ENCODE results near the gene SHROOM1. TPM values are rescaled to one million over a fixed set of nuclear protein-coding genes. Genes with fewer than 3 reads are reported as not detected.

The SHROOM1 gene
- total and polyA plus RNA-seq, 2 donors (not counting 3 experiments of a cell fraction or from before 2014, with no cell fraction given) = 12.8 to 20.9 TPM

DNA sequence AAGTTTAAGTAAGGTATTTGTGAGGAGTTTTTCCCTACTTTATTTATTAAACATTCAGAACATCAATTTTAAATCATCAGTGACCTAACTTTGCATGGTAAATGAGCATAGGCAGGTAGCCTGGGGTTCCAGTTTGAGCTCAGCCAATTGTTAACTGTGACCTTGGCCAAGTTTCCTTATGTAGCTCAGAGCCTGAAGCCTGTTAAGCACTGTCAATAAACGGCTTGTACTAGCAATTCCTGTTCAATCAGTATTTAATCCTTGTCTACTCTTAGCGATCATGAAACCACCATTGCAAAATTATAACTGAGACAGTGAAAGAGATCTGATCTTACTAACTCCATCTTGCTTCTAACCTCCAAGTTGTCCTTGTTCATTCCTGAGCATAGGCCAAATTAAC lies 22.0 kb downstream of the SHROOM1 start:
- Histone ChIP-seq H4K20me1 (replicated peaks; ENCODE audit: control insufficient read depth, extremely low read depth, insufficient read depth, low read length) (no peaks in the 10 kb centered on the region), H3K27me3 (ENCODE audit: control insufficient read depth in 2 of 2, insufficient read depth in 2 of 2, low read length in 2 of 2) (peaks cover 20 to 30% of the 10 kb centered on the region in 2 experiments), H3K9ac (replicated peaks; ENCODE audit: extremely low read depth, insufficient read depth, low read length) (no peak overlapping the region), H3K27ac (ENCODE audit: insufficient read depth, low read depth, low read length) (no peak overlapping the region), H3K9me1 (replicated peaks; ENCODE audit: control insufficient read depth, extremely low read depth, insufficient read depth, low read length) (no peaks in the 10 kb centered on the region), H3K9me3 (replicated peaks; ENCODE audit: control insufficient read depth, insufficient read depth, low read length) (no peaks in the 10 kb centered on the region), H2AFZ (ENCODE audit: low read depth, low read length) (no peak overlapping the region), H3K36me3 (ENCODE audit: control insufficient read depth in 2 of 2, extremely low read depth in 1 of 2, insufficient read depth in 2 of 2, low read length in 2 of 2) (no peaks in the 10 kb centered on the region), H3K4me2 (ENCODE audit: insufficient read depth, low read length) (no peak overlapping the region), H3K79me2 (ENCODE audit: control insufficient read depth, insufficient read depth, low read length) (no peaks in the 10 kb centered on the region), H3K4me3 (replicated peaks in 1 of 3; ENCODE audit: insufficient read depth in 1 of 3, low read depth in 1 of 3, low read length in 3 of 3) (no peak overlapping the region), H3K4me1 (ENCODE audit: control insufficient read depth, extremely low read depth, insufficient read depth, low read length) (no peaks in the 10 kb centered on the region)
- no peak for TF ChIP-seq JUN (IDR thresholded peaks at IDR 0.05; ENCODE audit: borderline replicate concordance, insufficient read depth, insufficient read length, low read depth)
- TF ChIP-seq MYC (IDR thresholded peaks at IDR 0.05; ENCODE audit: low read depth, low read length) = no peak
- TF ChIP-seq, protein P1, sequence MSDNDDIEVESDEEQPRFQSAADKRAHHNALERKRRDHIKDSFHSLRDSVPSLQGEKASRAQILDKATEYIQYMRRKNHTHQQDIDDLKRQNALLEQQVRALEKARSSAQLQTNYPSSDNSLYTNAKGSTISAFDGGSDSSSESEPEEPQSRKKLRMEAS (IDR thresholded peaks at IDR 0.05; ENCODE audit: insufficient read depth, insufficient read length) = no peak
- TF ChIP-seq POLR2A (IDR thresholded peaks at IDR 0.05; ENCODE audit: low read depth, low read length) = no peak
- TF ChIP-seq, protein P2, sequence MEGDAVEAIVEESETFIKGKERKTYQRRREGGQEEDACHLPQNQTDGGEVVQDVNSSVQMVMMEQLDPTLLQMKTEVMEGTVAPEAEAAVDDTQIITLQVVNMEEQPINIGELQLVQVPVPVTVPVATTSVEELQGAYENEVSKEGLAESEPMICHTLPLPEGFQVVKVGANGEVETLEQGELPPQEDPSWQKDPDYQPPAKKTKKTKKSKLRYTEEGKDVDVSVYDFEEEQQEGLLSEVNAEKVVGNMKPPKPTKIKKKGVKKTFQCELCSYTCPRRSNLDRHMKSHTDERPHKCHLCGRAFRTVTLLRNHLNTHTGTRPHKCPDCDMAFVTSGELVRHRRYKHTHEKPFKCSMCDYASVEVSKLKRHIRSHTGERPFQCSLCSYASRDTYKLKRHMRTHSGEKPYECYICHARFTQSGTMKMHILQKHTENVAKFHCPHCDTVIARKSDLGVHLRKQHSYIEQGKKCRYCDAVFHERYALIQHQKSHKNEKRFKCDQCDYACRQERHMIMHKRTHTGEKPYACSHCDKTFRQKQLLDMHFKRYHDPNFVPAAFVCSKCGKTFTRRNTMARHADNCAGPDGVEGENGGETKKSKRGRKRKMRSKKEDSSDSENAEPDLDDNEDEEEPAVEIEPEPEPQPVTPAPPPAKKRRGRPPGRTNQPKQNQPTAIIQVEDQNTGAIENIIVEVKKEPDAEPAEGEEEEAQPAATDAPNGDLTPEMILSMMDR (IDR thresholded peaks at IDR 0.05; ENCODE audit: extremely low read depth in 1 of 2, insufficient read depth in 1 of 2, low read depth in 1 of 2, low read length in 2 of 2) = no peak
- no peak for TF ChIP-seq GATA2 (IDR thresholded peaks at IDR 0.05; ENCODE audit: insufficient read depth, insufficient read length, low read depth, low read length)
- no peak for TF ChIP-seq EZH2 (IDR thresholded peaks at IDR 0.05; ENCODE audit: borderline replicate concordance, low read depth, low read length, severe bottlenecking)
- no peak for TF ChIP-seq FOS (IDR thresholded peaks at IDR 0.05; ENCODE audit: borderline replicate concordance, insufficient read depth, low read length)
- TF ChIP-seq POLR2AphosphoS5 (IDR thresholded peaks at IDR 0.05; ENCODE audit: insufficient read depth, low read depth, low read length) = no peak
- CTCF ChIA-PET = interaction anchor here (1.6 to 5.4 kb wide), 4 partner anchors 12 to 54 kb away, joined by 3 to 53 read pairs (median 8); no protein-coding TSS in a partner anchor
- dilution Hi-C loops (cut with MboI; ENCODE audit: extremely low pct_ligation_motif_present, low sequenced_read_pairs) (no loop called here), intact Hi-C loops (cut with micrococcal nuclease) (no loop called here)
- no TSS peak for BruUV-seq (replicated peaks)
- POLR2A ChIA-PET = no interaction called here
- DNase-seq (ENCODE audit: low read depth, low spot score) = no peak
- FAIRE-seq = no peak
